Liver (tissue), 9 donors: ENCODE data around the gene MTA3. TPM values are rescaled to one million over a fixed set of nuclear protein-coding genes. Genes with fewer than 3 reads are reported as not detected.

Experiments
- DNase-seq: peaks from one replicate; pipeline ENCODE4 v3.0.0-alpha.2; 2017; ENCODE audit warnings: low spot score
- H3K27ac ChIP-seq, 2 donors: one replicate each; pipeline ENCODE4 v1.7.0; 2013; ENCODE audit warnings: inconsistent platforms in 2 of 2, low read length in 2 of 2, control low read depth in 1 of 2, low read depth in 1 of 2, mild to moderate bottlenecking in 1 of 2
- H3K27me3 ChIP-seq, 4 donors: one replicate each; pipeline versions ENCODE4 v1.6.1 to v1.7.0; 2013; ENCODE audit warnings: low read length in 3 of 4, inconsistent platforms in 1 of 4, mild to moderate bottlenecking in 1 of 4, moderate library complexity in 1 of 4; ENCODE audit not compliant: control insufficient read depth in 4 of 4, insufficient read depth in 4 of 4
- H3K36me3 ChIP-seq, 4 donors: one replicate each; pipeline versions ENCODE4 v1.6.1 to v1.7.0; 2013; ENCODE audit warnings: low read length in 3 of 4, mild to moderate bottlenecking in 3 of 4, low read depth in 1 of 4, moderate library complexity in 1 of 4; ENCODE audit not compliant: control insufficient read depth in 4 of 4, insufficient read depth in 3 of 4
- H3K4me1 ChIP-seq, 4 donors: one replicate each; pipeline versions ENCODE4 v1.6.1 to v1.7.0; 2013; ENCODE audit warnings: low read length in 3 of 4, mild to moderate bottlenecking in 3 of 4, moderate library complexity in 1 of 4; ENCODE audit not compliant: control insufficient read depth in 4 of 4, insufficient read depth in 4 of 4
- H3K4me3 ChIP-seq, 3 donors: one replicate each; pipeline versions ENCODE4 v1.6.1 to v1.7.0; 2013; ENCODE audit warnings: low read length in 3 of 3, control low read depth in 1 of 3, low read depth in 1 of 3, mild to moderate bottlenecking in 1 of 3
- H3K9ac ChIP-seq, 2 donors: one replicate each; pipeline ENCODE4 v1.7.0; 2013; ENCODE audit warnings: low read length in 2 of 2, mild to moderate bottlenecking in 2 of 2, moderate library complexity in 2 of 2, control low read depth in 1 of 2, low read depth in 1 of 2
- H3K9me3 ChIP-seq, 4 donors: one replicate each; pipeline versions ENCODE4 v1.6.1 to v1.7.0; 2013; ENCODE audit warnings: low read length in 3 of 4; ENCODE audit not compliant: control insufficient read depth in 4 of 4
- EGR1 ChIP-seq, 2 donors: IDR thresholded peaks; 2 replicates each; pipeline ENCODE4 v1.6.1; 2016 to 2018; ENCODE audit warnings: antibody characterized with exemption in 2 of 2, low read depth in 2 of 2
- FOXA1 ChIP-seq: IDR thresholded peaks from 2 replicates; pipeline ENCODE4 v1.6.1; 2016; ENCODE audit warnings: antibody characterized with exemption
- FOXA2 ChIP-seq: IDR thresholded peaks from 2 replicates; pipeline ENCODE4 v1.6.1; 2016; ENCODE audit warnings: antibody characterized with exemption
- GABPA ChIP-seq, 2 donors: IDR thresholded peaks in 1 of 2; conservative IDR thresholded peaks in 1 of 2; 2 replicates each; pipeline ENCODE4 v1.6.1; 2016; ENCODE audit warnings: antibody characterized with exemption in 2 of 2, mild to moderate bottlenecking in 1 of 2, moderate library complexity in 1 of 2
- JUND ChIP-seq, 2 donors: IDR thresholded peaks; 2 replicates each; pipeline ENCODE4 v1.6.1; 2016; ENCODE audit warnings: antibody characterized with exemption in 2 of 2
- NR2F2 ChIP-seq: IDR thresholded peaks from 2 replicates; pipeline ENCODE4 v1.6.1; 2016; ENCODE audit warnings: antibody characterized with exemption
- RAD21 ChIP-seq, 2 donors: IDR thresholded peaks; 2 replicates each; pipeline ENCODE4 v1.6.1; 2016; ENCODE audit warnings: antibody characterized with exemption in 2 of 2, mild to moderate bottlenecking in 2 of 2
- REST ChIP-seq: IDR thresholded peaks from 2 replicates; pipeline ENCODE4 v1.6.1; 2016; ENCODE audit warnings: antibody characterized with exemption, mild to moderate bottlenecking
- RXRA ChIP-seq, 2 donors: IDR thresholded peaks; 2 replicates each; pipeline ENCODE4 v1.6.1; 2017 to 2018; ENCODE audit warnings: antibody characterized with exemption in 2 of 2, mild to moderate bottlenecking in 1 of 2
- SP1 ChIP-seq: IDR thresholded peaks from 2 replicates; pipeline ENCODE4 v1.6.1; 2018; ENCODE audit warnings: antibody characterized with exemption, mild to moderate bottlenecking
- YY1 ChIP-seq: IDR thresholded peaks from 2 replicates; pipeline ENCODE4 v1.6.1; 2016; ENCODE audit warnings: antibody characterized with exemption, mild to moderate bottlenecking
- WGBS: extraction: QIAGEN DNeasy Blood & Tissue Kit; methylation state at CpG from one replicate; pipeline ENCODE4 v1.1.7; 2013; 5-methylcytosine and 5-hydroxymethylcytosine counted together
- polyA plus RNA-seq, 2 donors: library from polyadenylated mRNA; stranded (reverse) in 1 of 2; unstranded in 1 of 2; fragments of 200-250 nt in 1 of 2; fragments of >200 nt in 1 of 2; fragmentation: Nextera tagmentation in 1 of 2; extraction: Ambion mirVana in 1 of 2; gene quantifications; one replicate each; pipeline versions ENCODE4 v1.2.1 to v1.2.3, GENCODE V29; 2013 to 2015
- total RNA-seq, 2 donors: library from RNA; depleted of rRNA; stranded (reverse); fragments of >200 nt; gene quantifications; one replicate each; pipeline ENCODE4 v1.2.3, GENCODE V29; 2014
- donor health status: healthy.
- donor health status: healthy.
- donor health status: healthy.
- donor health status: healthy.
- donor health status: healthy.

The MTA3 gene
- total and polyA plus RNA-seq, 4 donors, result 5.5 to 10.3 (median 6.8) TPM

GRCh38 chr2:42693688-42694479 is 125.5 kb downstream of the MTA3 start:
- H3K27me3 ChIP-seq, result no peaks in the 10 kb centered on the region
- no peak for DNase-seq
- TF ChIP-seq JUND (IDR thresholded peaks at IDR 0.05) (no peak), FOXA2 (no peak), GABPA (IDR thresholded peaks at IDR 0.05 in 1 of 2, conservative IDR thresholded peaks at IDR 0.05 in 1 of 2) (no peak), FOXA1 (no peak), RAD21 (IDR thresholded peaks at IDR 0.05) (no peak), YY1 (no peak)
- no peak overlapping the region for H3K9ac ChIP-seq
- 94% methylated on average over 5 of the region's 5 CpGs for WGBS
- peaks cover 0 to 2% (median 0%) of the 10 kb centered on the region in 4 donors for H3K36me3 ChIP-seq
- no peaks in the 10 kb centered on the region for H3K9me3 ChIP-seq
- H3K4me1 ChIP-seq, result no peaks in the 10 kb centered on the region
- H3K4me3 ChIP-seq, result no peak overlapping the region
- no peak overlapping the region for H3K27ac ChIP-seq

GRCh38 chr2:42696987-42697386 is 128.6 kb downstream of the MTA3 start:
- H3K27me3 ChIP-seq, result no peaks in the 10 kb centered on the region
- H3K4me3 ChIP-seq, result no peak overlapping the region
- no peaks in the 10 kb centered on the region for H3K9me3 ChIP-seq
- no peak for DNase-seq
- peaks cover 0 to 2% (median 0%) of the 10 kb centered on the region in 4 donors for H3K36me3 ChIP-seq
- no peak overlapping the region for H3K9ac ChIP-seq
- TF ChIP-seq SP1 (no peak), FOXA2 (no peak), RAD21 (IDR thresholded peaks at IDR 0.05) (no peak), REST (no peak), FOXA1 (no peak), RXRA (IDR thresholded peaks at IDR 0.05) (no peak), YY1 (no peak), NR2F2 (no peak)
- H3K4me1 ChIP-seq, result no peaks in the 10 kb centered on the region
- H3K27ac ChIP-seq, result no peak overlapping the region

- H3K27ac ChIP-seq, result no peak overlapping the region
- no peaks in the 10 kb centered on the region for H3K27me3 ChIP-seq
- H3K9ac ChIP-seq, result no peak overlapping the region
- DNase-seq, result no peak
- 97% methylated on average over 4 of the region's 4 CpGs for WGBS
- no peak overlapping the region for H3K4me3 ChIP-seq
- H3K9me3 ChIP-seq, result no peaks in the 10 kb centered on the region
- TF ChIP-seq JUND (IDR thresholded peaks at IDR 0.05), result no peak
- no peak for TF ChIP-seq FOXA1
- TF ChIP-seq EGR1 (IDR thresholded peaks at IDR 0.05; ENCODE audit: low read depth in 2 of 2), result no peak
- peaks cover 0 to 2% (median 0%) of the 10 kb centered on the region in 4 donors for H3K36me3 ChIP-seq
- no peaks in the 10 kb centered on the region for H3K4me1 ChIP-seq
Measured at GRCh38 chr2:42698940-42699339, 130.5 kb downstream of the MTA3 start.
